Subcutaneous abdominal adipose tissue (tissue), 5 donors: ENCODE measurements around the gene VIPR1.

ENCODE experiments used
- H3K27ac ChIP-seq: one replicate; pipeline ENCODE4 v1.7.0; 2013; ENCODE audit warnings: low read depth, mild to moderate bottlenecking, inconsistent platforms, low read length, moderate library complexity
- H3K27me3 ChIP-seq, 5 donors: one replicate each; pipeline ENCODE4 v1.7.0; 2013; ENCODE audit warnings: low read length in 5 of 5, inconsistent platforms in 1 of 5; ENCODE audit not compliant: control insufficient read depth in 5 of 5, insufficient read depth in 4 of 5
- H3K36me3 ChIP-seq, 5 donors: one replicate each; pipeline ENCODE4 v1.7.0; 2013; ENCODE audit warnings: low read length in 5 of 5; ENCODE audit not compliant: control insufficient read depth in 5 of 5, insufficient read depth in 5 of 5
- H3K4me1 ChIP-seq, 5 donors: one replicate each; pipeline ENCODE4 v1.7.0; 2013; ENCODE audit warnings: low read length in 5 of 5, mild to moderate bottlenecking in 3 of 5, moderate library complexity in 1 of 5; ENCODE audit not compliant: control insufficient read depth in 5 of 5, insufficient read depth in 5 of 5
- H3K4me3 ChIP-seq, 5 donors: one replicate each; pipeline ENCODE4 v1.7.0; 2013; ENCODE audit warnings: low read length in 5 of 5, low read depth in 1 of 5
- H3K9ac ChIP-seq, 5 donors: one replicate each; pipeline ENCODE4 v1.7.0; 2013; ENCODE audit warnings: low read length in 5 of 5, mild to moderate bottlenecking in 4 of 5, moderate library complexity in 3 of 5
- H3K9me3 ChIP-seq, 5 donors: one replicate each; pipeline ENCODE4 v1.7.0; 2013; ENCODE audit warnings: low read length in 5 of 5; ENCODE audit not compliant: control insufficient read depth in 5 of 5
- donor health status: healthy.
- donor health status: healthy.
- donor health status: healthy.
- donor health status: healthy.
- donor health status: healthy.

The VIPR1 gene, protein sequence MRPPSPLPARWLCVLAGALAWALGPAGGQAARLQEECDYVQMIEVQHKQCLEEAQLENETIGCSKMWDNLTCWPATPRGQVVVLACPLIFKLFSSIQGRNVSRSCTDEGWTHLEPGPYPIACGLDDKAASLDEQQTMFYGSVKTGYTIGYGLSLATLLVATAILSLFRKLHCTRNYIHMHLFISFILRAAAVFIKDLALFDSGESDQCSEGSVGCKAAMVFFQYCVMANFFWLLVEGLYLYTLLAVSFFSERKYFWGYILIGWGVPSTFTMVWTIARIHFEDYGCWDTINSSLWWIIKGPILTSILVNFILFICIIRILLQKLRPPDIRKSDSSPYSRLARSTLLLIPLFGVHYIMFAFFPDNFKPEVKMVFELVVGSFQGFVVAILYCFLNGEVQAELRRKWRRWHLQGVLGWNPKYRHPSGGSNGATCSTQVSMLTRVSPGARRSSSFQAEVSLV

DNA sequence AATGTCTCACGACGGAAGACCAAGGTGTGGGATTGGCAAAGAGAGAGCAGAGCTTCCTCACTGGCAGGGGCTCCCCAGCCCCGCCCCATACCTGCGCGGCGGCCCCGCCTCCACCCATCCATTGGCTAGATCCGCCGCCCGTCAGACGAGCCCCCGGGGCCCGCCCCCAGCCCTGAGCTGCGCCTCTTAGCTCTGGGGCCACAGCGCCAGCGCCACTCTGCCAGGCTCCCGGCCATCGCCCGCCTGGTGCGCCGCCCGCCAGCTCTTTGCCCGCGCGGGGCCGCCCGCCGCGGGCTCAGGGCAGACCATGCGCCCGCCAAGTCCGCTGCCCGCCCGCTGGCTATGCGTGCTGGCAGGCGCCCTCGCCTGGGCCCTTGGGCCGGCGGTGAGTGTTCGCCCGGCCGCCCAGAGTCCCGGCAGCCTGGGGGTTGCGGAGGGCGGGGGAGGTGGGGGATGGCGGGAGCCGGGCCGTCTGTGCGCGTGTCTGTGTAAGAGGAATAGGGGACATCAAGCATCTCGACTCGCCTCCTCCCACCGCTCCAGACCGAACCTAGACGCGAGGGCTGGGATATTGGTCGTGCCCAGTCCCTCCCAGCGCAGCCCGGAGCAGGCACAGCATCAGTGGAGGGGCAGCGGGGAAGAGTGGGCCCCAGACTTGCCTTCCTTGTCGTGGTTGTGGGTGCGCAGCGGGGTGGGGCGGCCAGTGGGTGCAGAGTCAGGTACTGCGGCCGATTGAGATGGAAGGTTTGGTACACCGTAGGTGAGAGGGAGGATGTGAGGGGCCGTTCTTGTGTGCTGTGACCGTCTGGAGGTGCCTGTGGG is at the start of gene VIPR1:
VIPR1 (plus strand) TSS at position 215 of the 822 bp plus-strand sequence; CDS start at position 308, 93 bp downstream.
- Histone ChIP-seq H3K9ac (peak within 1 kb of the TSS in 3 of 5 donors; percentile 6 to 56 (median 31)), H3K9me3 (no peaks in the 10 kb centered on the region), H3K4me1 (peaks cover 0 to 43% (median 21%) of the 10 kb centered on the region in 5 donors), H3K4me3 (peak within 1 kb of the TSS; percentile 54 to 67 (median 65)), H3K27me3 (peaks cover 0 to 33% (median 27%) of the 10 kb centered on the region in 5 donors), H3K27ac (no peak within 1 kb of the TSS), H3K36me3 (no peaks in the 10 kb centered on the region)

DNA sequence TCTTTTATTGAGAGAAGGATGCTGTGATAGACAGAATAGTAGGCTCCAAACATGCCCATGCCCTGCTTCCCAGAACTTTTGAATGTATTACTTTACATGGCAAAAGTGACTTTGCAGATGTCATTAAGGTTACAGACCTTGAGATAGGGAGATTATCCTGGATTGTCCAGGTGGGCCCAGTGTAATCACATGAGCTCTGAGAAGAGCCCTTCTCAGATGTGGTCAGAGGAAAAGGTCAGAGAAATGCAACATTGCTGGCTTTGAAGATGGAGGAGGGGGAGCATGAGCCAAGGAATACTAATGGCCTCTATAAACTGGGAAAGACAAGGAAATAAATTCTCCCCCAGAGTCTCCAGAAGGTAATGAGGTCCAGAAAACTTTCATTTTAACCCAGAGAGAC is 46.2 kb upstream of the VIPR1 start:
- H3K36me3 ChIP-seq: no peaks in the 10 kb centered on the region
- H3K27me3 ChIP-seq: no peaks in the 10 kb centered on the region
- H3K27ac ChIP-seq: no peak overlapping the region
- peaks cover 0 to 7% (median 0%) of the 10 kb centered on the region in 5 donors for H3K4me1 ChIP-seq
- H3K4me3 ChIP-seq: no peak overlapping the region
- no peaks in the 10 kb centered on the region for H3K9me3 ChIP-seq
- H3K9ac ChIP-seq: no peak overlapping the region

DNA sequence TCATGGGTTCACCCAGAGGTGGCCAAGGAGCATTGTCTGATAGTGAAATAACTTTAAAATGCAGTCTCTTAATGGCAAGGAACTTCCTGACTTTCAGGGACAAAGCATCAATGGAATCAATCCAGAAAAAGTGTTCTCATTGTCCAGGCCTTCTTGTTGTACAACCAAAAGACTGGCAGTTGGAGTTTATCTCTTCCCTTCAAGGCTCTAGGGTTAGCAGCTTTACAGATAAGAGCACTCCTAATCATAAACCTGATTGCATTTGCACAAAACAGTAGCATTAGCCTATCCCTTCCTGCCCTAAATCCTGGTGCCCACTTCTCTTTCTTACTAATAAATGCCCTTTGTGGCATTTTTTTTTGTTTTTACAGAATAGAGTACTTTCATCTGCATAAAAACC is 43.3 kb upstream of the VIPR1 start:
- no peaks in the 10 kb centered on the region for H3K4me1 ChIP-seq
- no peak overlapping the region for H3K9ac ChIP-seq
- no peaks in the 10 kb centered on the region for H3K27me3 ChIP-seq
- no peak overlapping the region for H3K4me3 ChIP-seq
- no peaks in the 10 kb centered on the region for H3K9me3 ChIP-seq
- no peak overlapping the region for H3K27ac ChIP-seq
- H3K36me3 ChIP-seq: no peaks in the 10 kb centered on the region

DNA sequence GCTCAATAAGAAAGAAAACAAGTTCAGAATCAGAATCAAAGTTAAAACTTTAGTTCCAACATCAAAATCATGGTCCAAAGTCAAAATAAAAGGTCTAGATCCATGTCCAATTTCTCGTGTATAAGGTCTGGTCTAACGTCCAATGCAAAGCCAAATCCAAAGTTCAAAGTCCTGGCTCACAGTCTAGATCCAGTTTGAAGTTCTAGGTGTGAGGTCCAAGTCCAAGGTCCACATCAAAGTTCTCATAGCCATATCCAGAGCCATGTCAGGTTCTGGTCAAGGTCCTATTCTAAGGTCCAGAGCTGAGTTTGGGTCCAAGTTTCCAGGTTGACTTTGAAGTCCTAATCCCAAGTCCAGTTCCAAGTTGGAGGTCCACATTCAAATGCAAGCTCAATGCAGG is 40.7 kb upstream of the VIPR1 start:
- Histone ChIP-seq H3K27me3 (no peaks in the 10 kb centered on the region), H3K4me3 (no peak overlapping the region), H3K9me3 (no peaks in the 10 kb centered on the region), H3K9ac (no peak overlapping the region), H3K4me1 (no peaks in the 10 kb centered on the region), H3K27ac (no peak overlapping the region), H3K36me3 (no peaks in the 10 kb centered on the region)

DNA sequence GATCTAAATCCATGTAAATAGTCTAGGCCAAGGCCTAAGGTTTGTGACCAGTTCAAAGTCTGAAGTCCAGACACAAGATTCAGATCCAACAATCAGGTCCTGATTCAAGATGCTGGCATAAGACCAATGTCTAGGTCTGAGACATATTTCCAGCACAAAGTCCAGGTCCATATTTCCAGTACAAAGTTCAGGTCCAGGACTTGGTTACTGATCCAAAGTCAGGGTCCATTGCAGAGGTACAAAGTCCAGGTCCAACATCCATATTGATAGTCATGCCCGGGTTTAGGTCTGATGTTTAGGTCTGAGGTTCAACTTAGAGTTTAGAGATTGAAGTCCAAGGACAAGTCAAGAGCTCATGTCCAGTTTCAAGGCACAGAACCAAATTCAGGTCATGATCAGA is 39.4 kb upstream of the VIPR1 start:
- Histone ChIP-seq H3K36me3 (no peaks in the 10 kb centered on the region), H3K9me3 (no peaks in the 10 kb centered on the region), H3K27me3 (no peaks in the 10 kb centered on the region), H3K27ac (no peak overlapping the region), H3K4me1 (no peaks in the 10 kb centered on the region), H3K9ac (no peak overlapping the region), H3K4me3 (no peak overlapping the region)

DNA sequence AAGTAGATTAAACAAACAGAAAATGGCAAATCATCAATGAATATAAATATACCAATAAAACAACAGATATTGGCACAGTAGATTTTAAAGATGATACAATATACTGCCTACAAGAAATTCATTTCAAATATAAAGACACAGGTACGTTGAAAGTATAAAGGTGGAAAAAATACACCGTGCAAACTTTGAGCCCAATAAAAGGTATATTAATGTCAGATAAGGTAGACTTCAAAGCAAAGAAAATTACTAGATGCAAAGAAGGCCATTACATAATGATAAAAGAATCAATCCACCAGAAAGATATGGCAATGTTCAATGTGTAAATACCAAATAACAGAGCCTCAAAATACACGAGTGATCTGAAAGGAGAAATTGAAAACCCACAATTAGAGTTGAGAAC is 34.3 kb upstream of the VIPR1 start:
- Histone ChIP-seq H3K9me3 (no peaks in the 10 kb centered on the region), H3K4me3 (no peak overlapping the region), H3K27me3 (peaks cover 0 to 7% (median 3%) of the 10 kb centered on the region in 5 donors), H3K36me3 (no peaks in the 10 kb centered on the region), H3K9ac (no peak overlapping the region), H3K4me1 (peaks cover 0 to under 1% (median 0%) of the 10 kb centered on the region in 5 donors), H3K27ac (no peak overlapping the region)

DNA sequence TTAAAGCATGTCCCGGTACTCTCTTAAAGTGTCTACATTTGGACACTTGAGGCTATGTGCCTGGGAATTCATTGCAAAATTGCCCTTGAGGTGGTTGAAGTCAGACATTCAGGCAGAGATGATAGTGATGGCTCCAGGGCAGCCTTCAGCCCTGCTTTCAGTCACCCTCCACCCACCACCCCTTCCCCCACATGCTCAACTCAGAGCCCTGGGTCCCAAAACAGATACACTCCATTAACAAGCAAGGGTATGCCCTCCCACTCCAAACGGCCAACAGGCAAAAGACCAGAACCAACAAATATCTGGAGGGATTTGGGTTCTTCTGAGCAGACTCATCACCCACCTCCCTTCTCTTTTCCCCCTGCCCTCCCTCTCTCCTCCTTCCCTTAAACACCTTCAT is 29.9 kb upstream of the VIPR1 start:
- H3K4me1 ChIP-seq: peaks cover 0 to 16% (median 3%) of the 10 kb centered on the region in 5 donors
- no peaks in the 10 kb centered on the region for H3K36me3 ChIP-seq
- no peak overlapping the region for H3K4me3 ChIP-seq
- H3K9me3 ChIP-seq: no peaks in the 10 kb centered on the region
- peaks cover 0 to 10% (median 3%) of the 10 kb centered on the region in 5 donors for H3K27me3 ChIP-seq
- H3K9ac ChIP-seq: no peak overlapping the region
- H3K27ac ChIP-seq: no peak overlapping the region

DNA sequence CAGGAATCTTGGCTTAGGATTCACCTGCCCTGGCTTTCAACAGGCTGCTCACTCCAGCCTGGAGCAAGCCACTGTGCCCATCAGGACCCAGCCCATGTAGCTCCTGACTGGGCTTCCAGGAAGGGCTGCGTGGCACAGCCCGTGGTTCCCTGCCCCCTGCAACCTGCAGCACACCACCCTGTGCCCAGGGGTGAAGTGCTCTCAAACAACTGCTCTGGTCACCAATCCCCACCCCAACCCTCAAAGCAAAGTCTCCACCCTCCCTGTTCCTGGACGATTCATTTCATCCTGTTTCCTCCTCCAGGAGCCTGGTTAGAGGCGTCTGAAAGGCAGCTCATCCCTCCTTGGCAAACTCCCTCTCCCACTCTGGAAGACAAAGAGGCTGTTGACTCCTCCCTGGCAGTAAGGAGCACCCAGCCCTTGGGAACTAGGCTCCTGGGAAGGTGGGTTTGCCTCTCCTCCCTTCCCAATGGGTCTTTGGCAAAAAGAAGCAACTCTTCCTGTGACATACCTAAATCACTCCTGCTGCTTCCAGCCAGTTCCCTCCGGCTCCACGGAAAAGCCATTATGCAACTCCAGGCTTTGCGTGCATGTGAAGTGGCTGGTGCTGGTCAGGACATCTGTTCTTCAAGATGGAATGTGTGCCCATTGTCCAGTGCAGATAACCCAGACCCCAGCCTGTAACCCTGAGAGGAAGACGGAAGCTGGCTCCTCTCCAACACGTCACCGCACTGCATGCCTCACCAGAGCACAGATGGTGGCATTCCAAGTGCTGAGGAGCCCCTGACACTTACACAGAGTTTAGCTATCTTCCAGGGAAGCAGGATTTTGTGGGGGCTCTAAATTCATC is 29.1 kb upstream of the VIPR1 start:
- no peak overlapping the region for H3K9ac ChIP-seq
- no peak overlapping the region for H3K27ac ChIP-seq
- H3K27me3 ChIP-seq: peaks cover 0 to 10% (median 3%) of the 10 kb centered on the region in 5 donors
- H3K4me3 ChIP-seq: no peak overlapping the region
- H3K4me1 ChIP-seq: peaks cover 0 to 16% (median 3%) of the 10 kb centered on the region in 5 donors
- no peaks in the 10 kb centered on the region for H3K9me3 ChIP-seq
- H3K36me3 ChIP-seq: no peaks in the 10 kb centered on the region

DNA sequence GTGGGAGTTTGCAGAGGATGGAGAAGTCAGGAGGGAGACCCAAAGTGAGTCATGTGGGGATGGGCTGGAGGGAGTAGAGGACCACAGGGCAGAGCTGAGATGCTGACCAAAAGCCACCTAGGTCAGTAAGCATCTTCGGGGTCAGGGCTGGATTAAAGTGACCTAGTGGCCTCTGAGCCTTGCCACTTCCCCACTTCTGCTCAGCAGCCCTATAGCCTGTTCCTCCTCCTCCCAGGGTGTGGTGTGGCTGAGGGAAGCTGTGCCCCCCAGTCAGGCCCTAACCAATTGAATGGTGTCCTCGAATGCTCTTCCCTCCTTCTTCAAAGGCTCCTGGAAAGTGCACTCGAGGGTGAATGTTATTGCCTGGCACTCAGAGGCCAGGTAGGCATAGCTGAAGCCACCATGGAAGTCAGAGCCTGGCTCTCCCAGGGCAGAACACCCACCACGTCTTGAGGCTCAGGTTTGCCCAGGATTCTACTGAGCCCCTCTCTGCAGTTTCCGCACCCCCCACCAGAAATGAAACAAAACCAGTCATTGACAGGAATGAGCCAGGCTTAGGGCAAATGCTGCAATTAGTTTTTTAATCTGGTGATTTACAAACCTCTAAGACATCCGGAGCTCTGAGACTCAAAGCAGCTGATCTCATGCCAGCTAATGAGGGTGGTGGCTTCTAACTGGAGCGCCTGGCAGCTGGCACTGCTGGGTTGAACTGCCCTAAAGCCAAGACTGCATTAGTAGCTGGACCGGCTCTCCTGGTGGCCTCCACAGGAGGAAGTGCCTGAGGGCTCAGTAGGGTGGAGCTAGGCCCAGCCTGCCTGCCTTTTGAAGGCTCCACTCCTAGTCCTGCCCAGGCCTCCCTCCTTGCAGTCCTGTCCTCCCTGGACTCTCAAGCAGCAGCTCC is 26.0 kb upstream of the VIPR1 start:
- Histone ChIP-seq H3K27ac (no peak overlapping the region), H3K9ac (no peak overlapping the region), H3K9me3 (peaks cover 0 to 11% (median 6%) of the 10 kb centered on the region in 5 donors), H3K4me3 (no peak overlapping the region), H3K4me1 (peaks cover 0 to 16% (median 3%) of the 10 kb centered on the region in 5 donors), H3K27me3 (peaks cover 0 to 13% (median 5%) of the 10 kb centered on the region in 5 donors), H3K36me3 (no peaks in the 10 kb centered on the region)
